GM19455 (cell line): Measurements from ENCODE around the gene INAFM2.

Experiments
- ATAC-seq: cut with Tn5 transposase; IDR thresholded peaks from one replicate; pipeline ENCODE4 v1.9.1; 2021; ENCODE audit not compliant: unreplicated experiment

The INAFM2 gene

GRCh38 chr15:40305281-40305680, 18.2 kb upstream of the INAFM2 start:
- no peak for ATAC-seq

GRCh38 chr15:40306371-40306770, 17.1 kb upstream of the INAFM2 start:
- no peak for ATAC-seq

GRCh38 chr15:40306908-40307307, 16.6 kb upstream of the INAFM2 start:
- ATAC-seq = no peak

- ATAC-seq = peak; percentile 58
Observed at GRCh38 chr15:40307421-40308211, 15.9 kb upstream of the INAFM2 start, which contains the start of gene PLCB2. TSS of gene PLCB2 (minus strand) at chr15:40307935. CDS start at chr15:40307672, 263 bp downstream.

GRCh38 chr15:40309344-40309862, 14.1 kb upstream of the INAFM2 start:
- no peak for ATAC-seq

GRCh38 chr15:40310001-40310959, 13.2 kb upstream of the INAFM2 start:
- ATAC-seq = no peak

GRCh38 chr15:40310993-40311392, 12.5 kb upstream of the INAFM2 start:
- ATAC-seq = no peak

- ATAC-seq = no peak
Observed at GRCh38 chr15:40312370-40313158, 10.9 kb upstream of the INAFM2 start.

- no peak for ATAC-seq
Observed at GRCh38 chr15:40313531-40314398, 9.7 kb upstream of the INAFM2 start.

- ATAC-seq = no peak
Observed at GRCh38 chr15:40314723-40315276, 8.7 kb upstream of the INAFM2 start.

- no peak for ATAC-seq
Observed at GRCh38 chr15:40316931-40317330, 6.6 kb upstream of the INAFM2 start.

- no peak for ATAC-seq
Observed at GRCh38 chr15:40317580-40317979, 5.9 kb upstream of the INAFM2 start.

GRCh38 chr15:40320409-40320808, 3.1 kb upstream of the INAFM2 start:
- ATAC-seq = no peak

GRCh38 chr15:40320931-40321371, 2.5 kb upstream of the INAFM2 start:
- ATAC-seq = no peak

GRCh38 chr15:40322531-40323238, 807 bp upstream of the INAFM2 start:
- ATAC-seq = no peak

- peak; percentile 12 for ATAC-seq
Observed at GRCh38 chr15:40323953-40324937, 753 bp downstream of the INAFM2 start.

GRCh38 chr15:40325188-40325587, 1.7 kb downstream of the INAFM2 start:
- no peak for ATAC-seq

GRCh38 chr15:40325700-40326099, 2.2 kb downstream of the INAFM2 start:
- ATAC-seq = no peak
